ENCODE results near the gene ANKRD9. TPM values are rescaled to one million over a fixed set of nuclear protein-coding genes. Genes with fewer than 3 reads are reported as not detected.

The ANKRD9 gene
- total RNA-seq, 1 donor from 2014 or later: 10.8 TPM

DNA sequence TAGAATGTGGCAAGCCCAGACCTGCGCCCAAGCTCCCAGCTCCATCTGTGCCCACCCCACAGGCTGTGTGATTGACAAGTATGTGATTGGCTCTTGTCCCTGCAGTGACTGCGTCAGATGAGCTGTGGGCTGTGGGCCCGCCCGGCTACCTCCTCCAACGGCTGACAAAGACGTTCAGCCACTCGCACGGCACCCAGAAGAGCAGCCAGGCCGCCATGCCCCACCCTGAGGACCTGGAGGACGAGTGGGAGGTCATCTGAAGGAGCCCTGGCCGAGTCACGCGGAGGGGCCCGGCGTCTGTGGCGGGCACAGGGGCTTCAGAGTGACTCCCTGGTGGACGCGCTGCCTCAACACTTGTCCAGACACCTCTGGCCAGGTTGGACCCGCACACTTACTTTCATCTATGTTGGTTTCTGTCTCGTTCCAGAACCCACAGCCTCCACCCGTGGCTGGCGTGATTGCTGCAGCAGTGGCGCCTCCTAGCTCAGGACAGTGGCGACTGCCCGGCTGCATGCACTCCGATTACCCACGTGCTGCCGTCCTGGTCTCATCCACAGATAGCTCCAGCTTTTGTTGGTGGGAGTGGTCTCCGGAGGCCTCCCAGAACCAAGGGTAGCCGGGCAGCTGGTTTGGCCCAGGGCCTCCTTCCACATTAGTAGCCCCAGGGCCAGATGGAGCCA lies 11.4 kb downstream of the ANKRD9 start:
- peak overlapping the region; percentile 46 for H3K27ac Mint-ChIP-seq
- Histone ChIP-seq H3K27ac (no peak overlapping the region), H3F3A (ENCODE audit: low read depth) (peaks cover 3% of the 10 kb centered on the region), H3K9ac (no peak overlapping the region), H3K9me3 (ENCODE audit: low read depth) (no peaks in the 10 kb centered on the region), H3K79me2 (ENCODE audit: low read depth) (no peaks in the 10 kb centered on the region), H3K36me3 (no peaks in the 10 kb centered on the region), H3K4me2 (no peak overlapping the region), H3K4me1 (no peaks in the 10 kb centered on the region), H3K4me3 (no peak overlapping the region), H3K27me3 (no peaks in the 10 kb centered on the region), H4K20me1 (ENCODE audit: low read depth) (no peaks in the 10 kb centered on the region), H2AFZ (replicated peaks) (no peak overlapping the region)
- peak; percentile 41 for DNase-seq (ENCODE audit: low spot score)
- peaks cover 4% of the 10 kb centered on the region for H3K27me3 Mint-ChIP-seq (ENCODE audit: insufficient read depth, low read depth)
- H3K4me1 Mint-ChIP-seq: no peaks in the 10 kb centered on the region
- TF ChIP-seq, protein P1, sequence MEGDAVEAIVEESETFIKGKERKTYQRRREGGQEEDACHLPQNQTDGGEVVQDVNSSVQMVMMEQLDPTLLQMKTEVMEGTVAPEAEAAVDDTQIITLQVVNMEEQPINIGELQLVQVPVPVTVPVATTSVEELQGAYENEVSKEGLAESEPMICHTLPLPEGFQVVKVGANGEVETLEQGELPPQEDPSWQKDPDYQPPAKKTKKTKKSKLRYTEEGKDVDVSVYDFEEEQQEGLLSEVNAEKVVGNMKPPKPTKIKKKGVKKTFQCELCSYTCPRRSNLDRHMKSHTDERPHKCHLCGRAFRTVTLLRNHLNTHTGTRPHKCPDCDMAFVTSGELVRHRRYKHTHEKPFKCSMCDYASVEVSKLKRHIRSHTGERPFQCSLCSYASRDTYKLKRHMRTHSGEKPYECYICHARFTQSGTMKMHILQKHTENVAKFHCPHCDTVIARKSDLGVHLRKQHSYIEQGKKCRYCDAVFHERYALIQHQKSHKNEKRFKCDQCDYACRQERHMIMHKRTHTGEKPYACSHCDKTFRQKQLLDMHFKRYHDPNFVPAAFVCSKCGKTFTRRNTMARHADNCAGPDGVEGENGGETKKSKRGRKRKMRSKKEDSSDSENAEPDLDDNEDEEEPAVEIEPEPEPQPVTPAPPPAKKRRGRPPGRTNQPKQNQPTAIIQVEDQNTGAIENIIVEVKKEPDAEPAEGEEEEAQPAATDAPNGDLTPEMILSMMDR (IDR thresholded peaks at IDR 0.05): peak; percentile 50
- TF ChIP-seq EZH2phosphoT487 (IDR thresholded peaks at IDR 0.05): no peak
- H3K4me3 Mint-ChIP-seq: no peak overlapping the region
- no peaks in the 10 kb centered on the region for H3K9me3 Mint-ChIP-seq
- H3K36me3 Mint-ChIP-seq: peaks cover 10% of the 10 kb centered on the region

DNA sequence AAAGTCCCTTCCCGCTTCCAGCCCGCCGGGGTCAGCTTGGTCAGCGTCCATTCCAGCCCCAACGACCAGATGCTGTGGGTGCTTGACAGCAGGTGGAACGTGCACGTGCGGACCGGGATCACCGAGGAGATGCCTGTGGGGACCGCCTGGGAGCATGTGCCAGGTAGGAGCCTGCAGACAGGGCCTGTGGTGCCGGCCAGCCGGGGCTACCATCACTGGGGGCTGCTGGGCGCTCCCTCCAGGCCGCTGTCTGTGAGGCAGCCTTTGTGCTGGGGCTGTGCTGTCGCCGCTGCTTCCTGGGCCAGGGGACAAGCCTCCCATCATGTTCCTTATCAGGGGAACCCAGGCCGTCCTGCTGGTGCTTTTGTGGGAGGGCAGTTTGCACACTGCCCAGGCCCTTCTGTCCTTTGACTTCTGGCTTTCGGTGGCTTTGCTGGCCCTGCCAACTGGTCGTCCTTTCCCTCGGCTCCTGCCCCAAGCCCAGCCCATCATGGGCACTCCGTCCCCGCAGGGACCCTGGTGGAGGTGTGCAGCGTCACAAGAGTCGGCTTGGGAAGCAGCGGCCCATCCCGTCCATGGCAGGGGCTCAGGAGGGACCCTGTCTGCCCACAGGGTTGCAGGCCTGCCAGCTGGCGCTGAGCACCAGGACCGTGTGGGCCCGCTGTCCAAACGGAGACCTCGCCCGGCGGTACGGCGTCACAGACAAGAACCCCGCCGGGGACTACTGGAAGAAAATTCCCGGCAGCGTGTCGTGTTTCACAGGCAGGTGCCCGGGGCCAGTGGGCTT lies 12.4 kb downstream of the ANKRD9 start:
- no peak overlapping the region for H2AFZ ChIP-seq (replicated peaks)

DNA sequence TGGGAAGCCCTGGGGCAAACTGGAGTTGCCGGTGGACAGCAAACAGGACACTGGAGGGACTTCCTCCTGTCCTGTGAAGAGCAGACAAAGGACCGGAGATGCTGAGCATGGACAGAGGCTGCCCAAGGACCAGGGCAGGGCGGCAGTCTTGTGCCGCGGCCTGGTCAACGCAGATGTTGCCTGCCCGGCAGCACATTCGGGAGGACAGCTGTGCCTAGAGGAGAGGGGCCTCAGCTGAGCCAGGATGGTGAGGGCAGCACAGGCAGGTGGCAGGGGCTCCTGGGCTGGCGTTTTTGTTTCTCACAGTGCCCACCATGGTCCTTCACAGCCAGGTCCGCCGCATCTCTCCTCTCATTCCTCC lies 13.3 kb downstream of the ANKRD9 start:
- H4K20me1 ChIP-seq (ENCODE audit: low read depth): no peaks in the 10 kb centered on the region
- H3K4me1 ChIP-seq: no peaks in the 10 kb centered on the region
- H3K4me2 ChIP-seq: no peak overlapping the region
- Mint-ChIP-seq H3K27me3 (ENCODE audit: insufficient read depth, low read depth) (peaks cover 4% of the 10 kb centered on the region), H3K27ac (no peak overlapping the region), H3K36me3 (peaks cover 11% of the 10 kb centered on the region), H3K4me3 (no peak overlapping the region), H3K4me1 (no peaks in the 10 kb centered on the region), H3K9me3 (no peaks in the 10 kb centered on the region)
- H3K4me3 ChIP-seq: no peak overlapping the region
- H3F3A ChIP-seq (ENCODE audit: low read depth): no peaks in the 10 kb centered on the region
- H3K9ac ChIP-seq: no peak overlapping the region
- no peaks in the 10 kb centered on the region for H3K27me3 ChIP-seq
- H3K27ac ChIP-seq: no peak overlapping the region
- no peak overlapping the region for H2AFZ ChIP-seq (replicated peaks)
- no peak for DNase-seq (ENCODE audit: low spot score)
- no peaks in the 10 kb centered on the region for H3K36me3 ChIP-seq
- TF ChIP-seq EZH2 (IDR thresholded peaks at IDR 0.05) (no peak), EZH2phosphoT487 (IDR thresholded peaks at IDR 0.05) (no peak)
- TF ChIP-seq, protein P1 (IDR thresholded peaks at IDR 0.05): no peak
- H3K9me3 ChIP-seq (ENCODE audit: low read depth): no peaks in the 10 kb centered on the region
- H3K79me2 ChIP-seq (ENCODE audit: low read depth): no peaks in the 10 kb centered on the region

More for the DNA sequence above, 12.4 kb downstream of the ANKRD9 start:
- Mint-ChIP-seq H3K27me3 (ENCODE audit: insufficient read depth, low read depth) (peaks cover 4% of the 10 kb centered on the region), H3K27ac (no peak overlapping the region), H3K36me3 (peaks cover 10% of the 10 kb centered on the region), H3K4me1 (no peaks in the 10 kb centered on the region), H3K9me3 (no peaks in the 10 kb centered on the region), H3K4me3 (no peak overlapping the region)
- no peak overlapping the region for H3K4me2 ChIP-seq
- H3K79me2 ChIP-seq (ENCODE audit: low read depth): no peaks in the 10 kb centered on the region
- H3K27ac ChIP-seq: no peak overlapping the region
- H3K4me1 ChIP-seq: no peaks in the 10 kb centered on the region
- peaks cover 3% of the 10 kb centered on the region for H3F3A ChIP-seq (ENCODE audit: low read depth)
- H3K9ac ChIP-seq: no peak overlapping the region
- H4K20me1 ChIP-seq (ENCODE audit: low read depth): no peaks in the 10 kb centered on the region
- no peak for DNase-seq (ENCODE audit: low spot score)
- H3K27me3 ChIP-seq: no peaks in the 10 kb centered on the region
- H3K9me3 ChIP-seq (ENCODE audit: low read depth): no peaks in the 10 kb centered on the region
- TF ChIP-seq EZH2phosphoT487 (IDR thresholded peaks at IDR 0.05) (no peak), EZH2 (IDR thresholded peaks at IDR 0.05) (no peak)
- TF ChIP-seq, protein P1 (IDR thresholded peaks at IDR 0.05): no peak
- no peak overlapping the region for H3K4me3 ChIP-seq
- H3K36me3 ChIP-seq: no peaks in the 10 kb centered on the region

Data from neural progenitor cell (in vitro differentiated cells).